ENCODE data around the gene PELI1.

The PELI1 gene

GRCh38 chr2:64144057-64145013 lies at the start of gene PELI1 (continued):
- peak; percentile 79 for TF ChIP-seq CTCF (tag by site-specific recombination; IDR thresholded peaks at IDR 0.05)
- TF ChIP-seq ZSCAN30 (tag by site-specific recombination; IDR thresholded peaks at IDR 0.05), result no peak
- TF ChIP-seq GLI2 (tag by site-specific recombination; IDR thresholded peaks at IDR 0.05; ENCODE audit: borderline replicate concordance, low read depth), result no peak
- peak; percentile 70; the same call in 1 of the 2 replicates for TF ChIP-seq ZNF341 (tag by site-specific recombination; IDR thresholded peaks at IDR 0.05; ENCODE audit: low read depth)
- no peak for TF ChIP-seq ZNF223 (tag by site-specific recombination; IDR thresholded peaks at IDR 0.05)
- TF ChIP-seq ZNF600 (tag by site-specific recombination; IDR thresholded peaks at IDR 0.05), result no peak
- TF ChIP-seq SP3 (tag by site-specific recombination; IDR thresholded peaks at IDR 0.05), result peak; percentile 96
- peak; percentile 17; the same call in 1 of the 2 replicates for TF ChIP-seq ZNF660 (tag by site-specific recombination; IDR thresholded peaks at IDR 0.05)
- TF ChIP-seq ZBTB48 (tag by site-specific recombination; IDR thresholded peaks at IDR 0.05), result peak; percentile 83
- TF ChIP-seq TRIM28 (IDR thresholded peaks at IDR 0.05; ENCODE audit: borderline replicate concordance, low read length), result no peak
- no peak for TF ChIP-seq ZNF707 (tag by site-specific recombination; IDR thresholded peaks at IDR 0.05)
- TF ChIP-seq ZNF221 (tag by site-specific recombination; IDR thresholded peaks at IDR 0.05; ENCODE audit: borderline replicate concordance), result no peak
- TF ChIP-seq ZFP41 (tag by site-specific recombination; IDR thresholded peaks at IDR 0.05; ENCODE audit: borderline replicate concordance), result no peak
- TF ChIP-seq ZNF239 (tag by site-specific recombination; IDR thresholded peaks at IDR 0.05), result no peak
- peak; percentile 88 for TF ChIP-seq ZBTB26 (tag by site-specific recombination; optimal IDR thresholded peaks at IDR 0.05)
- peak; percentile 48 for TF ChIP-seq ZEB2 (tag by site-specific recombination; IDR thresholded peaks at IDR 0.05)
- no peak for TF ChIP-seq BCL11A (tag by site-specific recombination; IDR thresholded peaks at IDR 0.05; ENCODE audit: low read depth)
- TF ChIP-seq ZNF664 (tag by site-specific recombination; IDR thresholded peaks at IDR 0.05), result no peak
- TF ChIP-seq PATZ1 (tag by site-specific recombination; IDR thresholded peaks at IDR 0.05), result peak; percentile 75
- no peak for TF ChIP-seq ZNF555 (tag by site-specific recombination; conservative IDR thresholded peaks at IDR 0.05)
- TF ChIP-seq ZNF654 (tag by site-specific recombination; IDR thresholded peaks at IDR 0.05; ENCODE audit: low read depth), result no peak
- no peak for TF ChIP-seq ZBTB6 (tag by site-specific recombination; IDR thresholded peaks at IDR 0.05)
- TF ChIP-seq HOXC10 (CRISPR knock-in tag; IDR thresholded peaks at IDR 0.05), result no peak
- peak; percentile 57; the same call in 1 of the 2 replicates for TF ChIP-seq KLF8 (tag by site-specific recombination; IDR thresholded peaks at IDR 0.05)
- TF ChIP-seq ZNF837 (tag by site-specific recombination; IDR thresholded peaks at IDR 0.05), result 0 out of 2 replicates have a peak, but pooled peaks have one; percentile 45
- TF ChIP-seq ZNF473 (tag by site-specific recombination; IDR thresholded peaks at IDR 0.05), result no peak
- no peak for TF ChIP-seq YY1 (tag by site-specific recombination; IDR thresholded peaks at IDR 0.05)
- 0 out of 2 replicates have a peak, but pooled peaks have one; percentile 30 for TF ChIP-seq KLF17 (tag by site-specific recombination; IDR thresholded peaks at IDR 0.05)
- TF ChIP-seq ZBTB20 (tag by site-specific recombination; IDR thresholded peaks at IDR 0.05), result peak; percentile 64; the same call in 1 of the 2 replicates
- no peak for TF ChIP-seq ZNF23 (tag by site-specific recombination; IDR thresholded peaks at IDR 0.05; ENCODE audit: borderline replicate concordance)
- TF ChIP-seq ZNF302 (tag by site-specific recombination; IDR thresholded peaks at IDR 0.05; ENCODE audit: low read depth), result no peak
- TF ChIP-seq ZNF510 (tag by site-specific recombination; IDR thresholded peaks at IDR 0.05; ENCODE audit: insufficient replicate concordance), result no peak
- no peak for TF ChIP-seq ZNF585B (tag by site-specific recombination; IDR thresholded peaks at IDR 0.05)
